ENCODE results near the gene COL5A2.

COL5A2 gene

GRCh38 chr2:189115126-189115525 lies 64.4 kb downstream of the COL5A2 start:
- Histone ChIP-seq H3K27me3 (ENCODE audit: low read depth, low read length) (no peaks in the 10 kb centered on the region), H3K9ac (ENCODE audit: low read length) (no peak overlapping the region), H3K4me1 (ENCODE audit: low read length) (peaks cover 4% of the 10 kb centered on the region), H3K79me2 (ENCODE audit: low read length) (no peaks in the 10 kb centered on the region), H3K9me3 (ENCODE audit: insufficient read depth, low read length) (no peaks in the 10 kb centered on the region), H3K4me2 (ENCODE audit: low read length) (peak overlapping the region; percentile 3; the same call in 1 of the 2 replicates), H3K36me3 (replicated peaks; ENCODE audit: low read depth, low read length) (no peaks in the 10 kb centered on the region), H4K20me1 (ENCODE audit: insufficient read depth, low read length) (no peaks in the 10 kb centered on the region), H2AFZ (ENCODE audit: low read depth, low read length) (peak overlapping the region; percentile 67; the same call in 1 of the 2 replicates), H3K4me3 (ENCODE audit: low read length) (no peak overlapping the region), H3K27ac (ENCODE audit: low read length) (no peak overlapping the region)
- peak; percentile 44 for TF ChIP-seq CTCF (IDR thresholded peaks at IDR 0.05; ENCODE audit: low read depth, low read length)
- no peak for TF ChIP-seq EZH2phosphoT487 (IDR thresholded peaks at IDR 0.05; ENCODE audit: low read depth)

GRCh38 chr2:189113963-189114362 lies 65.6 kb downstream of the COL5A2 start:
- Histone ChIP-seq H3K4me2 (ENCODE audit: low read length) (no peak overlapping the region), H3K27me3 (ENCODE audit: low read depth, low read length) (no peaks in the 10 kb centered on the region), H3K27ac (ENCODE audit: low read length) (no peak overlapping the region), H3K4me1 (ENCODE audit: low read length) (peaks cover 10% of the 10 kb centered on the region), H4K20me1 (ENCODE audit: insufficient read depth, low read length) (no peaks in the 10 kb centered on the region), H3K79me2 (ENCODE audit: low read length) (no peaks in the 10 kb centered on the region), H3K4me3 (ENCODE audit: low read length) (no peak overlapping the region), H2AFZ (ENCODE audit: low read depth, low read length) (no peak overlapping the region; the same call in 1 of the 2 replicates), H3K36me3 (replicated peaks; ENCODE audit: low read depth, low read length) (no peaks in the 10 kb centered on the region), H3K9ac (ENCODE audit: low read length) (no peak overlapping the region), H3K9me3 (ENCODE audit: insufficient read depth, low read length) (no peaks in the 10 kb centered on the region)
- TF ChIP-seq CTCF (IDR thresholded peaks at IDR 0.05; ENCODE audit: low read depth, low read length) (no peak), EZH2phosphoT487 (IDR thresholded peaks at IDR 0.05; ENCODE audit: low read depth) (no peak)

GRCh38 chr2:189111063-189111715 lies 68.4 kb downstream of the COL5A2 start:
- Histone ChIP-seq H3K4me2 (ENCODE audit: low read length) (no peak overlapping the region), H3K27me3 (ENCODE audit: low read depth, low read length) (no peaks in the 10 kb centered on the region), H3K9ac (ENCODE audit: low read length) (no peak overlapping the region), H3K4me1 (ENCODE audit: low read length) (peaks cover 10% of the 10 kb centered on the region), H3K36me3 (replicated peaks; ENCODE audit: low read depth, low read length) (no peaks in the 10 kb centered on the region), H3K9me3 (ENCODE audit: insufficient read depth, low read length) (no peaks in the 10 kb centered on the region), H3K79me2 (ENCODE audit: low read length) (no peaks in the 10 kb centered on the region), H3K4me3 (ENCODE audit: low read length) (no peak overlapping the region), H3K27ac (ENCODE audit: low read length) (no peak overlapping the region), H2AFZ (ENCODE audit: low read depth, low read length) (no peak overlapping the region), H4K20me1 (ENCODE audit: insufficient read depth, low read length) (no peaks in the 10 kb centered on the region)
- TF ChIP-seq CTCF (IDR thresholded peaks at IDR 0.05; ENCODE audit: low read depth, low read length) (no peak), EZH2phosphoT487 (IDR thresholded peaks at IDR 0.05; ENCODE audit: low read depth) (no peak)

GRCh38 chr2:189109921-189110397 lies 69.6 kb downstream of the COL5A2 start:
- H3K36me3 ChIP-seq (replicated peaks; ENCODE audit: low read depth, low read length) = no peaks in the 10 kb centered on the region
- no peak overlapping the region for H3K4me3 ChIP-seq (ENCODE audit: low read length)
- H3K4me2 ChIP-seq (ENCODE audit: low read length) = peak overlapping the region; percentile 36
- H3K9me3 ChIP-seq (ENCODE audit: insufficient read depth, low read length) = no peaks in the 10 kb centered on the region
- H3K27ac ChIP-seq (ENCODE audit: low read length) = no peak overlapping the region
- H2AFZ ChIP-seq (ENCODE audit: low read depth, low read length) = 0 out of 2 replicates have a peak overlapping the region, but pooled peaks have one; percentile 19
- H3K79me2 ChIP-seq (ENCODE audit: low read length) = no peaks in the 10 kb centered on the region
- H3K27me3 ChIP-seq (ENCODE audit: low read depth, low read length) = no peaks in the 10 kb centered on the region
- 0 out of 2 replicates have a peak, but pooled peaks have one; percentile 7 for TF ChIP-seq CTCF (IDR thresholded peaks at IDR 0.05; ENCODE audit: low read depth, low read length)
- TF ChIP-seq EZH2phosphoT487 (IDR thresholded peaks at IDR 0.05; ENCODE audit: low read depth) = no peak
- no peaks in the 10 kb centered on the region for H4K20me1 ChIP-seq (ENCODE audit: insufficient read depth, low read length)
- H3K9ac ChIP-seq (ENCODE audit: low read length) = no peak overlapping the region
- peaks cover 10% of the 10 kb centered on the region for H3K4me1 ChIP-seq (ENCODE audit: low read length)
